Testis (tissue), 3 donors: ENCODE measurements around the gene TMEM174. TPM values are rescaled to one million over a fixed set of nuclear protein-coding genes. Genes with fewer than 3 reads are reported as not detected.

Experiments
- DNase-seq: peaks from one replicate; pipeline ENCODE4 v3.0.0-alpha.2; 2019
- H3K27ac ChIP-seq, 2 donors: fragments of 200-600 bp; sonication (generic); one replicate each; pipeline ENCODE4 v1.5.1; 2019
- H3K27me3 ChIP-seq: fragments of 200-600 bp; sonication (generic); one replicate; pipeline ENCODE4 v1.5.1; 2019
- H3K36me3 ChIP-seq: fragments of 200-600 bp; sonication (generic); one replicate; pipeline ENCODE4 v1.5.1; 2017; ENCODE audit warnings: low read depth; ENCODE audit errors: missing control alignments
- H3K4me1 ChIP-seq: fragments of 200-600 bp; sonication (generic); one replicate; pipeline ENCODE4 v1.5.1; 2019
- H3K4me3 ChIP-seq, 2 donors: fragments of 200-600 bp; sonication (generic); one replicate each; pipeline ENCODE4 v1.5.1; 2017 to 2019
- H3K9me3 ChIP-seq: fragments of 200-600 bp; sonication (generic); one replicate; pipeline ENCODE4 v1.5.1; 2017
- POLR2A ChIP-seq: fragments of 450-650 bp; IDR thresholded peaks from one replicate; pipeline ENCODE4 v1.6.1; 2017; ENCODE audit warnings: antibody characterized with exemption, mild to moderate bottlenecking, moderate library complexity
- WGBS, 2 donors: methylation state at CpG; one replicate each; pipeline ENCODE4 v1.1.5; 2018; 5-methylcytosine and 5-hydroxymethylcytosine counted together
- intact Hi-C: fragments of 100-400 bp; cut with DNase I; formaldehyde crosslinking; loops from one replicate; pipeline ENCODE4 v1.15.1; 2023; ENCODE audit warnings: low total_unique reads
- polyA plus RNA-seq: library from polyadenylated mRNA; stranded (reverse); fragments of 350-450 nt; fragmentation: Illumina TruSeq; extraction: RNeasy Lipid Tissue Mini Kit (QIAGEN cat#74804); gene quantifications from one replicate; pipeline ENCODE4 v1.2.3, GENCODE V29; 2014; ENCODE audit warnings: low read depth, low replicate concordance; ENCODE audit not compliant: insufficient read depth
- total RNA-seq, 2 donors: library from RNA; depleted of rRNA; stranded (reverse); fragments of >200 nt; gene quantifications; one replicate each; pipeline ENCODE4 v1.2.3, GENCODE V29; 2016
- TF ChIP-seq, protein P1 (sequence below), 3 experiments: fragments of 450-650 bp in 2 of 3; fragments of 200-600 bp in 1 of 3; sonication (generic) in 1 of 3; IDR thresholded peaks; one replicate each; pipeline ENCODE4 v1.5.1; 2016 to 2019; ENCODE audit warnings: antibody characterized with exemption in 3 of 3, mild to moderate bottlenecking in 2 of 3, moderate library complexity in 1 of 3

The TMEM174 gene
- total and polyA plus RNA-seq, 3 donors from 2014 or later = not detected

DNA sequence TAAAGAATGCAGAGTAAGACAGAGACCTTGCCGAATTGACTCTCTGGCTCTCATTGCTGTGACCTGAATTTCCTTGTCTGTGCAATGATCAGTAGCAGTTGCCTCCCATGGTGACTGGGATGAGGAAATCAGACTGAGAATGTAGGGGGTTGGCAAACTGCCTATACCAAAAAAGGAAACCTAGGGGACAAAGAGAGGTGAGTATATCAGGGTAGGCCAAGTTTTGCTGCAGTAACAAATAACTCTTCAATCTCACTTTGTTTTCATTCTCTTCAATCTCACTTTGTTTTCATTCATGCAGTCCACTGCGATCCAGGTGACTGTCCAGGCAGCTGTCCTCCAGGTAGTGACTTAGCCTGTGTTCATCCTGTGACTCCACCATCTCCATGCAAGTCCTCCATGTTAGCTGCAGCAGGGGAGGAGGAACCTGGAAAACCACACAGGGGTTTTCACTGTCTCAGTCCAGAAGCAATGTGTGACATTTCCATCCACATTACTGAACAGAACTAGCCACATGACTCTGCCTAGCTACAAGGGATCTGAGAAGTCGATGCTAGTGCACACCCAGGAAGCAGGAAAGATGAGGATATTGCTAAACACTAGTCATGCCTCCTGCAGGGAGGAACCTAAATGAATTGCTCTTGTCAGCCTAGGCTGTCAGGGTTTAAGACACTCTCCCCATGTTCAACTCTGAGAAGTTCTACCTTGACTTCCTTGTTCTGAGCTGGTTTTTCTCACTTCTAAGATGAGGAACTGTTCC lies 26.0 kb downstream of the TMEM174 start:
- Histone ChIP-seq H3K4me1 (peaks cover 8% of the 10 kb centered on the region), H3K36me3 (no peaks in the 10 kb centered on the region), H3K9me3 (no peaks in the 10 kb centered on the region), H3K27ac (no peak overlapping the region), H3K27me3 (no peaks in the 10 kb centered on the region), H3K4me3 (no peak overlapping the region)
- TF ChIP-seq, protein P1, sequence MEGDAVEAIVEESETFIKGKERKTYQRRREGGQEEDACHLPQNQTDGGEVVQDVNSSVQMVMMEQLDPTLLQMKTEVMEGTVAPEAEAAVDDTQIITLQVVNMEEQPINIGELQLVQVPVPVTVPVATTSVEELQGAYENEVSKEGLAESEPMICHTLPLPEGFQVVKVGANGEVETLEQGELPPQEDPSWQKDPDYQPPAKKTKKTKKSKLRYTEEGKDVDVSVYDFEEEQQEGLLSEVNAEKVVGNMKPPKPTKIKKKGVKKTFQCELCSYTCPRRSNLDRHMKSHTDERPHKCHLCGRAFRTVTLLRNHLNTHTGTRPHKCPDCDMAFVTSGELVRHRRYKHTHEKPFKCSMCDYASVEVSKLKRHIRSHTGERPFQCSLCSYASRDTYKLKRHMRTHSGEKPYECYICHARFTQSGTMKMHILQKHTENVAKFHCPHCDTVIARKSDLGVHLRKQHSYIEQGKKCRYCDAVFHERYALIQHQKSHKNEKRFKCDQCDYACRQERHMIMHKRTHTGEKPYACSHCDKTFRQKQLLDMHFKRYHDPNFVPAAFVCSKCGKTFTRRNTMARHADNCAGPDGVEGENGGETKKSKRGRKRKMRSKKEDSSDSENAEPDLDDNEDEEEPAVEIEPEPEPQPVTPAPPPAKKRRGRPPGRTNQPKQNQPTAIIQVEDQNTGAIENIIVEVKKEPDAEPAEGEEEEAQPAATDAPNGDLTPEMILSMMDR (IDR thresholded peaks at IDR 0.05) = no peak
- 77 to 92% methylated on average over 3 of the region's 3 CpGs for WGBS, 2 donors
- intact Hi-C loops = no loop called here
- DNase-seq = no peak

DNA sequence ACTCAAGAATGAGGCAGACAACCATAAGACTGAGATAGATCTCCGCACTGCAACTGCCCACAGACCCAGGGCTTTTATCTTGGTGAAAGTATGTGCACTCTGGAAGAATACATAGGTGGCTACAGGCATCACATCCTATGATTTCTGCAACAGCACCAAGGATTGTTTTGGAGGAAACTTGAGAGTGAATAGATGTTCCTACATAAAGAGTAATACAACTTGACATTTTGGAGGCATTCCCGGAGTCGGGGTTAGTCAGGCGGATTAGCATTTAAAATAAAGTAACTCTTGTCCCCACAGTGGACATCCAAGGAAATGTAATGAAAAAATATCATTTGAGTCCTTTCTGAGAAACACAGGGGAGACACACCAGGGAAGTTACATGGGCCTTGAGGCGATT lies 26.7 kb downstream of the TMEM174 start:
- H3K9me3 ChIP-seq = no peaks in the 10 kb centered on the region
- no peaks in the 10 kb centered on the region for H3K36me3 ChIP-seq
- TF ChIP-seq, protein P1 (IDR thresholded peaks at IDR 0.05) = no peak
- no peak for TF ChIP-seq POLR2A
- no peak overlapping the region for H3K27ac ChIP-seq
- no peak for DNase-seq
- WGBS, 2 donors = 92 to 93% methylated on average over 5 of the region's 5 CpGs
- H3K4me3 ChIP-seq = no peak overlapping the region
- H3K4me1 ChIP-seq = peaks cover 8% of the 10 kb centered on the region
- intact Hi-C loops = no loop called here
- H3K27me3 ChIP-seq = no peaks in the 10 kb centered on the region

GRCh38 chr5:73201547-73202513 lies 28.8 kb downstream of the TMEM174 start:
- peak; percentile 87 for DNase-seq
- TF ChIP-seq, protein P1 (IDR thresholded peaks at IDR 0.05) = peak; percentile 48 to 84 (median 58)
- TF ChIP-seq POLR2A = no peak
- intact Hi-C loops = no loop called here

DNA sequence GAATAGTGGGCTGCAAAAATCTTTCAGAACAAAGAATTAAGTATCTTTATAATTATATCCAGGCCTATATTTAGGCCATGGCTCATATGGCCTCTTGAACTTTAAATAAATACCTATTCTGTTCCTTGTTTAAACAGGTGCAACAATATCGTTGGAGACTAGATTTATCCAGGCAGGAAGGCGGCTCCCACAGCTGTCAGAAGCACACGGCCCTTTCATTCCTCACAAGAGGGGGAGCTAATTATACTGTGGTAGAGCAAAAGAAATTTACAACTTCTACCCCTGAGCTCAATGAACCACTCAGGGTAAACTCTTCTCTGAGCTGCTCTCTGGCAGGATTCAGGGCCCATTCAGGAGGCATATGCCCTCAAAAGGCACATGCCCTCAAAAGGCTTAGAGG lies 31.3 kb downstream of the TMEM174 start:
- H3K9me3 ChIP-seq = no peaks in the 10 kb centered on the region
- no peaks in the 10 kb centered on the region for H3K36me3 ChIP-seq
- H3K4me1 ChIP-seq = peaks cover 8% of the 10 kb centered on the region
- intact Hi-C loops = no loop called here
- H3K27me3 ChIP-seq = no peaks in the 10 kb centered on the region
- TF ChIP-seq, protein P1 (IDR thresholded peaks at IDR 0.05) = no peak
- no peak overlapping the region for H3K4me3 ChIP-seq
- 53% methylated on average over 3 of the region's 3 CpGs for WGBS, 2 donors
- DNase-seq = no peak
- H3K27ac ChIP-seq = no peak overlapping the region

More at GRCh38 chr5:73201547-73202513, 28.8 kb downstream of the TMEM174 start:
- peak overlapping the region; percentile 29 to 41 for H3K4me3 ChIP-seq
- no peaks in the 10 kb centered on the region for H3K27me3 ChIP-seq
- no peak overlapping the region for H3K27ac ChIP-seq
- WGBS, 2 donors = 19 to 27% methylated on average over 32 to 34 of the region's 34 CpGs
- no peaks in the 10 kb centered on the region for H3K36me3 ChIP-seq
- H3K4me1 ChIP-seq = peaks cover 8% of the 10 kb centered on the region
- no peaks in the 10 kb centered on the region for H3K9me3 ChIP-seq
